HG02642 (cell line): ENCODE measurements around the gene IMPA2.
A peak's percentile ranks its signal among the peaks of the same experiment; 100 is the strongest.

Experiments
- ATAC-seq: cut with Tn5 transposase; IDR thresholded peaks from one replicate; pipeline ENCODE4 v1.9.1; 2021; ENCODE audit warnings: mild to moderate bottlenecking; ENCODE audit not compliant: unreplicated experiment, poor library complexity

Gene IMPA2

GRCh38 chr18:12005538-12006487 is 24.5 kb downstream of the IMPA2 start:
- peak; percentile 48 for ATAC-seq

- no peak for ATAC-seq
Measured at GRCh38 chr18:12006488-12006840, 25.2 kb downstream of the IMPA2 start.

DNA sequence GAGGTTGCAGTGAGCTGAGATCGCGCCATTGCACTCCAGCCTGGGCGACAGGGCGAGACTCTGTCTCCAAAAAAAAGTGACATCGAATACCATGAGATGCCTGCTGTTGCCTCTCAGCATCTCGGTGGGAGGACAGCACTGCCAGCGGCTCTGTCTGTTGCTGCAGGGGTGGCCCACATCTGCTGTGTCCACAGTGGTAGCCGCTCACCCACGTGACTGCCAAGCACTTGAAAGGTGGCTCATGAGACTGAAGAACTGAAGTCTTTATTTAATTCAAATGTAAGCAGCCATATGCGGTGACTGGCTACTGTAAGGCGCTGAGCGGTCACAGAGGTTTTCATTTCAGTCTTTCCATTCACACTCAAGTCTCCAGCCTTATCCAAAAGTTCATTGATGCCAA is 25.8 kb downstream of the IMPA2 start:
- ATAC-seq: no peak

- ATAC-seq: no peak
Measured at GRCh38 chr18:12008181-12008767, 27.0 kb downstream of the IMPA2 start.

- ATAC-seq: no peak
Measured at GRCh38 chr18:12008842-12009580, 27.7 kb downstream of the IMPA2 start.

DNA sequence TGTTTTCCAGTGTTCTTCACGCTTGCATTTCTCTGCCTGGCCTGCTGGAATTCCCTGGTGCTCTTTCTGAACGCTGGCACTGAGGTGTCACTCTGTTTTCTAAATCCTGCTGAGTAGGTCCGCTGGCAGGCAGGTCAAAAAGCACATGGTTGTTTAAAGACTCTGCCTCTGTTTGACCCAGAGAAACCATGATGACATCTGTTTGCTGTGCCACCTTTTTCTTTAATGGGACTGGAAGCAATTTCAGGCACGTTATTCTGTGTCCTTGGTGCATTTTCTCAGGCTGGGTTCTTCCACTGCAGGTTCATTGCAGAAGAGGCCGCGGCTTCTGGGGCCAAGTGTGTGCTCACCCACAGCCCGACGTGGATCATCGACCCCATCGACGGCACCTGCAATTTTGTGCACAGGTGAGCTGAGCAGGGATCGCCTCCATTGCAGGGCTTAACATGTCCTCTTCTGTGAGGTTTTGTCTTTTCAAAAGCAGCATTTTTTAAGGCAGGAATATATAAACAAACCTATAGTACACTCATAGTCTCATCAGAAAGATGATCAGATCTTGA is 28.4 kb downstream of the IMPA2 start:
- ATAC-seq: no peak

GRCh38 chr18:12010187-12010802 is 29.0 kb downstream of the IMPA2 start:
- no peak for ATAC-seq

DNA sequence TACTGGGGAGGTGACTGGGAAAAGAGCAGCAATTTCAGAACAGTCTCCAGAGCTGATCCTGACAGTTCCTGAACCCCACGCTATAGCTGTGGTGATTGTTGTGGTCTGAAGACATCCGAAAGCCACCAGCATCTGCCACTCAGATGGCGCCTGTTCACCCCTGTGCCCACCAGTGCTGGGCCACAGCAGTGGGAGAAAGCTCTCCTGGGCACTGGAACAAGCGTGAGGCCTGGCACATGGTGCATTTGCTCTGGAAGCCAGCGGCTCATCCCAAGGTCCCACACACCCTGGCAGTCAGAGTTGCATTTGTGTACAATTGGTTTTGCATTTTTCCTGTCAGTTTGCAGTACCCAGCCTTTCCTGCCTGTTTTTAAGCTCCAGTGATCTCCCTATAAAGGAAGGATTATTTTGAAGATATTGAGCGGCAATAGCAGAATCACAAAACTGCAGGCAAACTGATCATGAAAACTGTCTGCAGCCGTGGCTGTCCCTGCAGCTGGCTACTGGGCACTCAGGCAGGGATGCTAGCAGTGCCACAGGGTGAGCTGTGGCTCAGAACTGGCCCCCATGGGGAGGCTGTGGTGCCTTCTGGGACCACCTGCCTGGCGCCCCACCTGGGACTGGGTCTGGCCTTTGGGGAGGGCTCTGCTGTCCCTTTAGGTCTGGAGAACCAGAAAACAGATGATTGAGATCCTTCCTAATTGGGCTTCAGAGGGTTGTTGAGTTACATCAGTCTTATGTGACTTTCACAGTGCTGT is 30.1 kb downstream of the IMPA2 start:
- ATAC-seq: no peak

DNA sequence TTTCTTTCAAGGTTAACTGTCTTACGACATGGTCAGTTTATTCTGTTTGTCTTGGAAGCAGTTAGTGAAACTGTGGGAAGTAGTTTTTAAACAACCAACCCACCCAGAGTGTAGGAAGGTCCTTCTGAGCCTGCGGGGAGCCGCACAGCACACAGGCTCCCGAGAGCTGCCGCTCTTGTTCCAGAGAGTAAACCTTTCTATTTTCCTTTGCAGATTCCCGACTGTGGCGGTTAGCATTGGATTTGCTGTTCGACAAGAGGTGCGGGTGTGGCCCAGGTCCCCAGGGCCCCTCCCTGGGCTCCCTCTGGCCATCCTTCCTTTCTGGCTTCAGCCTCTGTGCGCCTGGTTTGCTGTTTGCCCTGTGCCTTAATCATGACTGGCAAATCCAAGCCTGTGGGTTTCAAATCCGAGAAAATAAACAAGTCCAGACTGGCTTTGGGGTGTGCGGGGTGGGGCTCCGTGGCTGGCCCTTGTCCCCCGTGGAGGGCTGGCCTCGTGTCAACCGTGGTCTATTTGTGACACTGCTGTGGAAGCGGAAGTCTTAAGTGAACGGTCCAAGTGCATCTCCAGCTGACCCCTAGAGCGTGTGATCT is 30.7 kb downstream of the IMPA2 start:
- ATAC-seq: no peak

GRCh38 chr18:12012697-12013096 is 31.4 kb downstream of the IMPA2 start:
- no peak for ATAC-seq

GRCh38 chr18:12013186-12013916 is 32.0 kb downstream of the IMPA2 start:
- no peak for ATAC-seq

- ATAC-seq: no peak
Measured at GRCh38 chr18:12014086-12014485, 32.8 kb downstream of the IMPA2 start.

DNA sequence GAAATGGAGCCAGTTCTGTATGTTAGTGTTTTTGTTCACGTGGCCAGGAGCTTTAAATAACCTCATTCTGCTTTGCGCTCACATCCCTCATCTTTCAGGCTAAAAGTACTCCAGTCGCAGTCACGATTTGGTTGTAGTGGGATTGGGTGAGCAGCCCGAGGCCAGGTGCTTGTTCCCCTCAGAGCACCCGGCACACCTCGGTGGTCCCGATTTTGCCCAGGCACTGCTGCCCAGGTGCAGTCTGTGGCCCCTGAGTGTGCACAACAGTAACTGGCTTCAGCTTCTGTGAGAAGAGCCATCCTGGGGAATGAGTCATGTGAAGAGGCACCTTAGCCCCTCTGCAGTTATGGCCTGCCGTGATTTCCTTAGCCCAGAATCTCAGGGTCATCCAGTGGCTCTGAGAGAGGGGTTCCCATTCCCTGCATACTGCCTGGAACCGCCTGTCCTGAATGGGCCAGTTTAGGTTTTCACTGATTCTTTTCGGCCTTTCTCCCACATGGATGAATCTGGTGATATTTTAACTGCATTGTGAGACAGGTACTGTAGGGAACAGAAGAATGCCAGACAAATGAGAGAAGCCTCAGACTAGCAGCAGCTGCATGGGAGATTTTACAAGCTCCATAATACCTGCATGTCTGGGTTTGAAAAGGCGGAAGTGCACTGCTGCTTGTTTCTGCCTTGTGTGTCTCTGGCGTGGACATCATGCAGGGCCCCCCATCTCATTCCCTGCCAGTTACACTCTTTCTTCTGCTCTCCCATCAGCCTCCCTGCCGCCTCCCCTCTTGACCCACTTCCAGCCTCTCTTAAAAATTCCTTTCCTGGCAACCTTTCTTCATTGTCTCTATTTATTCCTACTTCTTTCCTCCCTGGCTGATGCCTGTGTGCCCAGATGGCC is 33.5 kb downstream of the IMPA2 start:
- ATAC-seq: no peak

- ATAC-seq: no peak
Measured at GRCh38 chr18:12015416-12016062, 34.2 kb downstream of the IMPA2 start.

- no peak for ATAC-seq
Measured at GRCh38 chr18:12017081-12017480, 35.8 kb downstream of the IMPA2 start.

DNA sequence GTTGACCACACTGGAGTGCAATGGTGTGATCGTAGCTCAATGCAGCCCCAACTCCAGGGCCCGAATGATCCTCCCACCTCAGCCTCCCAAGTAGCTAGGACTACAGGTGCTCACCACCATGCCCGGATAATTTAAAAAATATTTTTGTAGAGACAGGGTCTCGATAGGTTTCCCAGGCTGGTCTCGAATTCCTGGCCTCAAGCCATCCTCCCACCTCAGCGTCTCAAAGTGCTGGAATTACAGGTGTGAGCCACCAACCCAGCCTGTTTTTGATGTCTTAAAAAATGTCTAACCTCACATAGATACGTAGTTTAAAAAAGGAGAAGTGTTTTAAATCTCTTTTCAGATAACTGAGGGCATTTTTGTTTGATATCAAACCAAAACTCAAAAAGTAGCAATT is 37.6 kb downstream of the IMPA2 start:
- ATAC-seq: no peak

- ATAC-seq: no peak
Measured at GRCh38 chr18:12021077-12021476, 39.8 kb downstream of the IMPA2 start.
